ENCODE results near the gene OR9Q1. TPM values are rescaled to one million over a fixed set of nuclear protein-coding genes. Genes with fewer than 3 reads are reported as not detected.
A peak's percentile ranks its signal among the peaks of the same experiment; 100 is the strongest.

Gene OR9Q1
- total and polyA plus RNA-seq, 2 of the 8 experiments (the other 6 are each of a cell fraction or from before 2014, with no cell fraction given) = not detected

- H4K5ac ChIP-seq (ENCODE audit: insufficient read length, low read depth, low read length) = no peak overlapping the region
- no peaks in the 10 kb centered on the region for H3K27me3 ChIP-seq (replicated peaks in 1 of 4; ENCODE audit: control insufficient read depth in 3 of 4, extremely low read depth in 1 of 4, insufficient read depth in 3 of 4, low read length in 3 of 4)
- no peak overlapping the region for H4K8ac ChIP-seq (ENCODE audit: extremely low read depth, insufficient read depth, low read length)
- no peaks in the 10 kb centered on the region for H3K9me3 ChIP-seq (ENCODE audit: insufficient read depth in 2 of 2, low read depth in 1 of 2, low read length in 1 of 2)
- H3K27ac ChIP-seq (ENCODE audit: low read depth, low read length) = no peak overlapping the region
- ChIA-PET POLR2A (ENCODE audit: partially characterized antibody) (no interaction called here), CTCF (ENCODE audit: partially characterized antibody) (interaction anchor here (1.3 kb wide), 1 partner anchor 33 kb away, joined by 3 read pairs; no protein-coding TSS in a partner anchor)
- no peak overlapping the region for H3K4ac ChIP-seq (replicated peaks; ENCODE audit: insufficient read length, low read depth, low read length)
- no peak overlapping the region for H2BK12ac ChIP-seq (ENCODE audit: low read depth, low read length)
- FAIRE-seq (no peak), DNase-seq (ENCODE audit: low read depth in 1 of 2, low spot score in 2 of 2) (no peak)
- H3K79me2 ChIP-seq (ENCODE audit: control insufficient read depth in 1 of 2, insufficient read depth in 2 of 2, low read length in 2 of 2) = no peaks in the 10 kb centered on the region
- no peak overlapping the region for H3K4me2 ChIP-seq (ENCODE audit: insufficient read depth in 1 of 2, low read depth in 2 of 2, low read length in 2 of 2)
- H2AK5ac ChIP-seq (ENCODE audit: low read depth, low read length) = no peak overlapping the region
- no peak overlapping the region for H2BK120ac ChIP-seq (replicated peaks; ENCODE audit: low read depth, low read length)
- peak overlapping the region; percentile 45; the same call in 1 of the 2 replicates for H2AFZ ChIP-seq (ENCODE audit: low read length)
- H4K20me1 ChIP-seq (replicated peaks in 1 of 2; ENCODE audit: control insufficient read depth in 1 of 2, insufficient read depth in 2 of 2, low read length in 2 of 2) = no peaks in the 10 kb centered on the region
- no peak overlapping the region for H3K14ac ChIP-seq (ENCODE audit: insufficient read length)
- no peaks in the 10 kb centered on the region for H3K79me1 ChIP-seq (ENCODE audit: low read depth, low read length)
- TF ChIP-seq TCF12 (IDR thresholded peaks at IDR 0.05; ENCODE audit: low read depth, low read length) (no peak), TEAD4 (IDR thresholded peaks at IDR 0.05; ENCODE audit: low read depth, low read length) (no peak), CBX5 (IDR thresholded peaks at IDR 0.05; ENCODE audit: low read depth, low read length) (no peak), SIRT6 (IDR thresholded peaks at IDR 0.05; ENCODE audit: low read length) (no peak), HDAC2 (IDR thresholded peaks at IDR 0.05; ENCODE audit: borderline replicate concordance in 1 of 2, low read depth in 2 of 2, low read length in 2 of 2) (no peak)
- H3K4me1 ChIP-seq (replicated peaks in 1 of 4; ENCODE audit: control insufficient read depth in 3 of 4, insufficient read depth in 4 of 4, low read length in 3 of 4) = no peaks in the 10 kb centered on the region
- no peak overlapping the region for H2BK5ac ChIP-seq (ENCODE audit: low read depth, low read length)
- H2BK20ac ChIP-seq (ENCODE audit: low read length) = no peak overlapping the region
- H2BK15ac ChIP-seq (ENCODE audit: low read length) = no peak overlapping the region
- 0 out of 2 replicates have a peak, but pooled peaks cover 2% of the 10 kb centered on the region for H3K23me2 ChIP-seq (ENCODE audit: low read depth, low read length)
- no peak overlapping the region for H3K56ac ChIP-seq (replicated peaks; ENCODE audit: insufficient read length, low read depth, low read length)
- no peak overlapping the region for H4K91ac ChIP-seq (replicated peaks; ENCODE audit: insufficient read length, low read length)
- H3K9ac ChIP-seq (replicated peaks in 1 of 4; ENCODE audit: extremely low read depth in 1 of 4, low read depth in 3 of 4, low read length in 3 of 4) = no peak overlapping the region
- H3K18ac ChIP-seq (ENCODE audit: extremely low read depth, low read length) = no peak overlapping the region
- H3K4me3 ChIP-seq (ENCODE audit: extremely low read depth in 1 of 4, insufficient read depth in 2 of 4, low read depth in 3 of 4, low read length in 4 of 4) = no peak overlapping the region
- 77% methylated on average over 4 of the region's 4 CpGs; no CpG with 5 or more reads in 1 of the 2 experiments for WGBS, 2 experiments (ENCODE audit: extremely low coverage in 1 of 2, insufficient coverage in 1 of 2, insufficient read length in 1 of 2, insufficient replicate concordance in 2 of 2, low coverage in 1 of 2, low lambda C conversion rate in 2 of 2, missing lambda C conversion rate in 1 of 2)
- H3K36me3 ChIP-seq (ENCODE audit: control insufficient read depth in 2 of 4, insufficient read depth in 4 of 4, low read length in 3 of 4) = no peaks in the 10 kb centered on the region
- H3K23ac ChIP-seq (ENCODE audit: insufficient read length) = no peak overlapping the region
These were observed 3.7 kb downstream of the OR9Q1 start for GRCh38 chr11:58027341-58027740.
